Cardiac fibroblast (primary cell): ENCODE results near the gene CCDC27.
A peak's percentile ranks its signal among the peaks of the same experiment; 100 is the strongest.

Source experiments
- DNase-seq, 2 donors: peaks; one replicate each; pipeline versions ENCODE4 v3.0.0 to v3.0.0-alpha.2; 2010; ENCODE audit warnings: low read depth in 2 of 2
- H3K4me3 ChIP-seq, 2 donors: replicated peaks in 1 of 2; 1 replicate in 1 of 2; 2 replicates in 1 of 2; pipeline ENCODE4 v1.5.1; 2011; ENCODE audit warnings: low read depth in 2 of 2, low read length in 2 of 2, mild to moderate bottlenecking in 2 of 2, moderate library complexity in 1 of 2
- TF ChIP-seq, protein P1 (sequence below): IDR thresholded peaks from one replicate; pipeline ENCODE4 v1.5.1; 2011; ENCODE audit warnings: low read depth, mild to moderate bottlenecking, low read length, inconsistent platforms

Gene CCDC27

DNA sequence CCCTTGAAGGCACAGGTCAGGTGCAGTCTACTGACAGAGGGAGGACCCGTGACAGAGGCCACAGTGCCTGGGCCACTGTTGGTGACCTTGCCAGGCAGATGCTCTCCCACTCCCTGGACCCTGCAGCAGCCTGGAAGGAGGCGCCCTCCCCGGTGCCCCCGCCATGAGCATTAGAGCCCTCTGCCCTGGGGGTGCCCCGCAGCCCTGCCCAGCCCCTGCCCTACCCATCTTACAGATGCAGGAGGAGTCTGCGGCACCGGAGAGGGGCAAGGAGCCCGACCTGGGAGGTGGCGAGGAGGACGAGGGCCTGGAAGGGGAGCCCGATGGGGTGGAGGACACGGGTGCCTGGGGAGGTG, 10.6 kb downstream of the CCDC27 start:
- H3K4me3 ChIP-seq, result no peak overlapping the region
- DNase-seq, result no peak
- TF ChIP-seq, protein P1, sequence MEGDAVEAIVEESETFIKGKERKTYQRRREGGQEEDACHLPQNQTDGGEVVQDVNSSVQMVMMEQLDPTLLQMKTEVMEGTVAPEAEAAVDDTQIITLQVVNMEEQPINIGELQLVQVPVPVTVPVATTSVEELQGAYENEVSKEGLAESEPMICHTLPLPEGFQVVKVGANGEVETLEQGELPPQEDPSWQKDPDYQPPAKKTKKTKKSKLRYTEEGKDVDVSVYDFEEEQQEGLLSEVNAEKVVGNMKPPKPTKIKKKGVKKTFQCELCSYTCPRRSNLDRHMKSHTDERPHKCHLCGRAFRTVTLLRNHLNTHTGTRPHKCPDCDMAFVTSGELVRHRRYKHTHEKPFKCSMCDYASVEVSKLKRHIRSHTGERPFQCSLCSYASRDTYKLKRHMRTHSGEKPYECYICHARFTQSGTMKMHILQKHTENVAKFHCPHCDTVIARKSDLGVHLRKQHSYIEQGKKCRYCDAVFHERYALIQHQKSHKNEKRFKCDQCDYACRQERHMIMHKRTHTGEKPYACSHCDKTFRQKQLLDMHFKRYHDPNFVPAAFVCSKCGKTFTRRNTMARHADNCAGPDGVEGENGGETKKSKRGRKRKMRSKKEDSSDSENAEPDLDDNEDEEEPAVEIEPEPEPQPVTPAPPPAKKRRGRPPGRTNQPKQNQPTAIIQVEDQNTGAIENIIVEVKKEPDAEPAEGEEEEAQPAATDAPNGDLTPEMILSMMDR, result no peak

DNA sequence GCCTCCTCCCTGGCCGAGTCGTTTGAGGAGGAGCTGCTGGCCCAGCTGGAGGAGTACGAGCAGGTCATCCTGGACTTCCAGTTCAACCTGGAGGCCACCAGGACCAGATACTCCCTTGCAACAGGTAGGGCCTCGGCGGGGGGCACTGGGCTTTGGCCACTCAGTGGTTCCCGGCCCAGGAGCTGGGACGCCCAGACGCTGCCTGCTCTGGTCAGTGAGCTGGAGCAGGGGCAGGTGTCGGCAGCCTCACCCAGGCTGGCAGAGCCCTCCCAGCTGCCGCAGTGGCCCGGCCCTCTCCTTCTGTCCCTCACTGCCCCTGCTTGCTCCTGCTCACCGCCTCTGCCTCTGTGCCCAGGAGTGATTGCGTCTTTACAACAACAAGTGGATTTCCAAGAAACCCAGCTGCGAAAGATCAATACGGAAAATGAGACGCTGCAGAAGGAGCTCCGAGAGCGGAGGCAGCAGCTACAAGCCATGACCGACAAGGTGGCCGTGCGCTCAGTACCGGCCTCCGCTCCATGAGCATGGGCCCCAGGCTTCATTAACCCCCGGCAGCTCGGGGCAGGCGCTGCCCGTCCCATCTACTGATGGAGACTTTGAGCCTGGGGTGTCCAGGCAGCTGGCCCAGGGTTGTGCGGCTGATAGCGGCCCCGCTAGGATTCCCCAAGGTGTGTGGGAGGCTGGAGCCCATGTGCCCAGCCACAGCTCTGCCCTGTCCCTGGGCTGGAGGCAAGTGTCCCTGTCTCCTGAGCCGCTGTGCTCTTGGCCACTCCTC, 11.3 kb downstream of the CCDC27 start:
- TF ChIP-seq, protein P1, result no peak
- H3K4me3 ChIP-seq, result no peak overlapping the region
- DNase-seq, result no peak

GRCh38 chr1:3767328-3767925, 15.2 kb downstream of the CCDC27 start:
- DNase-seq, result no peak
- TF ChIP-seq, protein P1, result no peak
- no peak overlapping the region for H3K4me3 ChIP-seq

DNA sequence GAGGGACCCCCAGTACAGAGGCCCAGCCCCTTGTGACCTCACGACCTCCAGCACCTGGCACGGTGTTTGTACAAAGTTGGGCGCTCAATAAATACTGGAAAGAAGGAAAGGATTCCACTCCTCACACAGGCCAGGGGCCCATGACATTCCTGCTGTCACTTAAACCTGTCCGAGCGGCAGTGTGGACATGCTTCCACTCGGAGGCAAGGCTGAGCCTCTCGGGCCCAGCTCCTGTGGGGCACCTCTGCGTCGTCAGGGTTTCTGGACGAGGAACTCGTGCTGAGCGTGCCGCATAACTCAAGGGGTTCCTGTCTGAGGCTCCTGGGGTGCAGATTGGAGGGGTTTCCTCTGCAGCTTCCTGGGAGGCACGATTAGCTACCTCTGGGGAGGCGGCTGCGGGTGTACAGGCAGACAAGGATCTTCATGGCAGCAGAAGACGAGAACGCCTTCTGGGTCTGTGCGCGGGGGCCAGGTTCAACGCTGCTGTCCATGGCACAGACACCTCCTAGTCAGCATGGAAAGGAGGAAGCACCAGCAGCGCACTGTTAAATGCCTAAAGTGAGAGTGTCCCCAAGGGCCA, 16.7 kb downstream of the CCDC27 start:
- H3K4me3 ChIP-seq, result no peak overlapping the region
- no peak for DNase-seq
- TF ChIP-seq, protein P1, result no peak

- TF ChIP-seq, protein P1, result no peak
- H3K4me3 ChIP-seq, result no peak overlapping the region
- DNase-seq, result no peak
These were observed 18.0 kb downstream of the CCDC27 start for GRCh38 chr1:3770047-3770765.

DNA sequence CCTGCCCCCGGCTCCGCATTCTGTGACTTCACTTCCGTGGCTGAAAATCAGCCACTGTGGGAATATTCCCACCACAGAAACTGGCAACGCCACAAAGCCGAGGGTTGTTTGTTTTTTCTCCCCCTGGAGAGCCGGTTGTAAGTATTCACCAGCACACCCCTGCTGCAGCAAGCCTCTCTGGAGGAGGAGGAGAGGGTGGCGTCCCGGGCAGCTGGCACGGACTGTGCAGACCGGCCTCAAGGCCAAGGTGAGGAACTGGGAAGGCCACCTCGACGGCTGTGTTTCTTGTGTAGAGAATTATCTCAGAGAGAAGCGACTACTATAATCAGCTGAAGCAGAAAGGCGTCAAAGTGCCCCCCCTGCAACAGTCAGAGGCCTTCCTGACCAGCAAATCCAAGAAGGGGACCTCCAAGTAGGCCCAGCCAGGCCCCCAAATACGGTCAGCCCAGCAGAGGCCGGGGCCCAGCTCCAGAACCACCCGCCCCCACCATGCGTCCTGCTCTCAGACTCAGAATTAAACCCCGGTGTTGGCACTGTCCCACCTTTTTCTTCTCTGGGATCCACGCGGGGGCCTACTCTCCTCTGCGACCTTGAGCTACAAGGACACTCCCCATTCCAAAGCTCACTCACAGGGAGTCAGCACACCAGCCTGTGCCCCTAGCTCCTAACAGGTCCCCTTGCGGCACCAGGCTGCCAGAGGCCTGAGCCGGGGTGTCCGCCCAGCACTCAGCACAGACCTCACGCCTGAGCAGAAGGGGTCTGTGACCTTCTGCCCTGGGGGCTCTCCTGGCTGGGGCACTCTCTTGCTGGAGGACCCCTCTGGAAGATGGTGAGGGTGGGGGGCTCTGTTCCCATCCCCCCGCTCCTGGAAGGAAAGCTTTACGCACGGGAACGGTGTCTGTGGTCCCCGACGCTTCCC, 19.1 kb downstream of the CCDC27 start:
- H3K4me3 ChIP-seq, result peak overlapping the region; percentile 51 to 52
- DNase-seq, result no peak
- TF ChIP-seq, protein P1, result no peak
